ENCODE data around the gene DSCAM.
"Not testable (repeated sequence)": the region's sequence is repeated elsewhere in the genome, so short reads cannot be mapped to it uniquely, and the experiment has no call there.

DSCAM gene

DNA sequence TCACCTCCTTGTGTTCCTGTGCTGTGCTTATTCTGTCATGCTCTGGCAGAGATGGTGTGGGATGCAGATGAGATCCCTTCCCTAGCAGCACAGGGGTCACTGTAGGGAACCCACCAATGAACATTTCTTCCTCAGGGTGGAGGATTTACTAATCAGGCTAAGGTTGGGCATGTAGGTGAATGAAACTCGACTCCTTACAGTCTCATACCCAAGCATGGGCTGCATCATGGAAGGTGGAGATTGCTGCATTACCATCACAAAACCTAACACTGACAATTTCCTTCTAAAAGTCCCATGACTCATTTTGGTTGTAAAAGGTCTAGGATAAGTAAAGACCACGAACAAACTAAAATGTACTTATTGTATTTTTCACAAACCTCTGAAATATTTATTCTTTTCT lies 399.9 kb downstream of the DSCAM start:
- no peak for DNase-seq

DNA sequence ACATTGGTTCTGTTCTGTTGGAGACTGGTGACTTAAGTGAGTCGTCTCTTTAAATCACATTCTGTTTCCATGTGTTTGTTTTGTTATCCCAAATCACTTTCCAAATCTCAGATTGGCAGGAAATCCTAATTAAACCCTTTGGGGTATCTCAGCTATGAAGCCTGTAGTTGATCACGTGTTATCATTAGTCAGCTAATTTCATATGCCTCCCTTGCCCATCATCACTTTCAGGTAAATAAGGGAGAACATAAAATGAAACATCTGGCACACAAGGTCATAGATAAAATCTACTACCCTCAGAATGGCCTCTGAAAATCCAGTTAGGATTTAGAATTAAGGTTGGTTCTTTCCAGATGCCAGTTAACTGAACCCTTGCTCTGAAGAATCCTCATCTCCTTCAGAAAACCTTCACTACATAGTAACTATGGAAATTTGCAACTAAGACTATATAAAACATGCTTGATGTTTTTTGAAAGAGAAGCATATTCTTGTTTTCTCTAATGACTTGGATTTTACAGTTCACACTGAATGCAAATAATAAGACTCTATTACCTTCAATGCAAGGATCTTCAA lies 401.5 kb downstream of the DSCAM start:
- no peak for DNase-seq

DNA sequence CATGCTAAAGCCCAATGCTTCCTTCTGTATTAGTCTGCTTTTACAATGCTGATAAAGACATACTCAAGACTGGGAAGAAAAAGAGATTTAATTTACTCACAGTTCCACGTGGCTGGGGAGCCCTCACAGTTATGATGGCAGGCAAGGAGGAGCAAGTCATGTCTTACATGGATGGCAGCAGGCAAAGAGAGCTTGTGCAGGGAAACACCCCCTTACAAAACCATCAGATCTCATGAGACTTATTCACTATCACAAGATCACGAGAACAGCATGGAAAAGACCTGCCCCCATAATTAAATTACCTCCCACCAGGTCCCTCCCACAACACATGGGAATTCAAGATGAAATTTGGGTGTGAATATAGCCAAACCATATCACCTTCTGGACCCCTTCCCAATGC lies 407.4 kb downstream of the DSCAM start:
- not testable (repeated sequence) for DNase-seq

GRCh38 chr21:40438616-40439015 lies 408.3 kb downstream of the DSCAM start:
- DNase-seq, result no peak

DNA sequence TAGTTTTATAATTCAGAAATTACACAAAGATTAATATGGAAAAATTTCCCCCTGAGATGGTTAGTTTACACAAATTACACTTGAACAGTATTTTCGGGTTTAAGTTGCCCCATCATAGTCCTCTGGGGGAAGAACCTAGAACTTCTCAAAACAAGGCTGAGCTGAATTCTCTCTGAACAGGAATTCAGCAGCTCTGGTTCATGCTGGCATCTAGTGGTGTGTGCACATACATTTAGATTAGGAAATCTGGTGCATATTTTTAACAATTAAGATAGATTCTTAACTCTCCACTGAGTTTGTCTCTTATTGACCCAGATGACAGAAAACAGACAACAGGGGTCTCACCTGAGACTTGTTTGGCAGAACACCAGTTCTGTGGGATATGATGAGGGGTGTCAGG lies 410.7 kb downstream of the DSCAM start:
- no peak for DNase-seq

- no peak for DNase-seq
Observed at GRCh38 chr21:40433538-40433937, 413.4 kb downstream of the DSCAM start.

- DNase-seq, result no peak
Observed at GRCh38 chr21:40425981-40426380, 421.0 kb downstream of the DSCAM start.

DNA sequence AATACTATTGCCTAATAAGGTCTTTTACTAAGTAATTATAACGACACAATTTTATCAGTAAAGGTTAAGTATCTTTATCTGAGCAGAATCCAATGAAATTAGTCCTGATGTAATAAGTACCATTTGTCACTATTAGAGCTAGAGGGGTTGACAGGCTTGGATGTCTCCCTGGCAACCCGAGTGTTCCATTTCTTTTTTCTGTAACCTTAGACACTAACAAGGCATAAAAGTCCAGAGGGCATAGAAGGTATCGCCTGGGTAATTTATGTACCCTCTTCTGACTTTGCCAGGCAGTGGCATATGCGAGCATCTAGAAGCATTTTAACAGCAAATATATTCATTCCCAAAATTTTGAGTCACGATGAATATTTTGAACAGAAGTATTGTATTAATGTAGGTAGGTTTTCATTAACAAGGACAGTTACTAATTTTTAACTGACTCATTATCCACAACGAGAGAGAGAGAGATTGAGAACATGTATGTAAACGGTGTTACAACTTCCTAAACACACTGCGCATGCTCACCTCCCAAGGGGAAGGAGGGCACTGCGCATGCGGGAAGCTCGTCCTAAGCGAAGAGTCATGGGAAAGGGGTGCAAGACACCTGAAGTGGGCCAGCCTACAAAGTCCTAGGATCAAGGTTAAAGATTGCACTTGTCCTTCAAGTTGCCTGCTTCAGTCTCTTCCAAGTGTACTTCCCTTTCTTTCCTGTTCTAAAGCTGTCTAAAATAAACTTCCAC lies 423.9 kb downstream of the DSCAM start:
- DNase-seq, result no peak

DNA sequence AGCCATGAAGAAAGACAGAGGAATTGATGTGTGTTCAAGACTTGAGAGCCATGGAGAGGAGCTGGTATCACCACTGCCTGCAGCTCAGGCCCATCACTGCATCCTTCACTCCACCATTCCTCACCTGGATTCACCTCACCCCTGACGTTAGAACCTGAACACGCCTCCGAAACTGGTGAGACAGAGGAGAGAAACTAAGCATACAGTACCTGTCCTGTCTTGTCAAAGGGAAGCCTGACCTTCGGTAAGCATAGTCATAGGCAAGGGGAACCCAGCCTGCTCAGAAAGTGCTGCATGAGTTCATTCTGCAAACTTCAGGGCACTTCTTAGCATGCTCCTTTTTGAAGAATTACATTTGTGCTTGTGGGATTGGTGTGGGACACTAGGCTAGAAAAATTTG lies 425.8 kb downstream of the DSCAM start:
- no peak for DNase-seq

DNA sequence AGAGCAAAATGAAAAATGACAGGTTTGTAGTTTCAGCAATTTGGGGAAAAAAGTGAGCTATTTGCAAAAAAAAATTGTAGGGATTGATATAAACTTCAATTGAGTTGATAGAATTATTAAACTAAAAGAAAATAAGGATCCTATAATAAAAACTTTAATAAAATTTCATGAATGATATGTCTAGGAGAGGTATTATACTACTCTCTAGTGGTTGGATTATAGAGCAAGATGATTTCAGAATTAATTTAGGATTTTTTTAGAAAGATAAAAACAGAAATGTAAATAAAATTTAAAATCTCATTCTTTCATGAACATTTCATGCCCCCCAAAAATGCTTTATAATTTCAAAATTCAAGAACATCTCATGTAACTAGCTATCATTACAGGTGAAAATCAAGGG lies 430.4 kb downstream of the DSCAM start:
- no peak for DNase-seq

DNA sequence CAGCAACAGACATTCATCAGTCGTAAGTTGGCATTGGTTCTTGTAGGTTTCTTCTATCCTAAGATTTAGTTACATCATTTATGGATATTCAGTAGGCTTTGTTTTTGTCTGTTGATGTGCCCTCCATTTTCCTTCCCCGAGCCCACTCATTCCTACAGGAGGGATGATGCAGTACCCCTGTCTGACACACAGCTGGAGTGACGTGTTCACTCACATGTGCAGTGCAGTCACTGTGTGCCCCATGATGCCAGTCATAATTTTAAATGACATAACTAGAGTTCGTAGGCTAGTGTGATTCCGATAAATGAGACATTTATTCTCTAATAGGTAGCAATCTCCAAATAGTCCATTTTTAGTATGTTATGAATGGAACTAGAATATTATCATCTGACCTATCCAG lies 438.4 kb downstream of the DSCAM start:
- DNase-seq, result no peak

- no peak for DNase-seq
Observed at GRCh38 chr21:40404396-40404800, 442.6 kb downstream of the DSCAM start.

DNA sequence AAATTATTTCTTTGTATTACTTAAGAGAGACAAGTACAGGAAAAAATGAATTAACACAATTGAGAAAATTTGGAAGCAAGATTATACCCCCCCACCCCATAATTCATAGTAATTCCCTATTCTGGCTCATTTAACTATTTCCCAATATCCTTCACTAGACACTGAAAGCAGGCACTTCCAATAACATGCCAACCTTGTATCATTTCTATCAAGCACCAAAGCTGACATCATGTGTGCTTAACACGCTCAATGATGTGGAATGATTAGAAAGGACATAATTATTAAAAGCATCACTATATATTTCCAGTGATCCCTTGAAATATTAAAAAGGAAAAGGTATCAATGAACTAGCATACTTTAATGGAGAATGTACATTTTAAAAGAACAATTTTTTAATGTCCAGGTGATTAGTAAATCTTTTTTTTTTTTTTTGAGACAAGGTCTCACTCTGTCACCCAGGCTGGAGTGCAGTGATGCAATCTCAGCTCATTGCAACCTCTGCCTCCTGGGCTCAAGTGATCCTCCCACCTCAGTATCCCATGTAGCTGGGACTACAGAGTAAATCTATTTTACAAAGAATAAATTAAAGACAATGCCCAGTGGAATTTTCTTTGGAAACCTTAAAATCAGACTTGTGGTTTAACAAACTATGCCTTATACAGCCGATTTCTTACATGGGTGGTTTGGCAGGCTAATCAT lies 443.9 kb downstream of the DSCAM start:
- DNase-seq, result no peak

- no peak for DNase-seq
Observed at GRCh38 chr21:40395732-40396131, 451.2 kb downstream of the DSCAM start.

- no peak for DNase-seq
Observed at GRCh38 chr21:40393066-40393465, 453.9 kb downstream of the DSCAM start.

- DNase-seq, result no peak
Observed at GRCh38 chr21:40388046-40388445, 458.9 kb downstream of the DSCAM start.

GRCh38 chr21:40386981-40387747 lies 459.8 kb downstream of the DSCAM start:
- no peak for DNase-seq

GRCh38 chr21:40386294-40386911 lies 460.6 kb downstream of the DSCAM start:
- DNase-seq, result peak; percentile 17

DNA sequence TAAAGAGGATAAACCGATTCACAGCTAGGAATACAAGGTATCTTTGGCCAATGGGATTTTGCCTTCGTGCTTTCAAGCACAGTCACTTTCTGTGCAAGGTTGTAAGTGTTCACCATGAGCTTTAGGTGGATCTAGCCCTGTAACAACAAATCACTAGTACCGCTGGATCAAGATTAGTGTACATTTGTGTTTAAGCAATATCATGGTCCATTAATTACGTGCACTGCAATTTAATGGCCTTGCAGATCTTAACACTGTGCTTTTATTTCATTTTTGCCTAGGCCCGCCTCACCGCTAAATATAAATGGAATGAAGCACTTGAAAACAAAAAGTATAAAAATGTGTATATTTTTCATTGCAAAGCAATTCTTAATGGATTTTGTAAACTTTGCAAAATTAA lies 461.1 kb downstream of the DSCAM start:
- no peak for DNase-seq

- no peak for DNase-seq
Observed at GRCh38 chr21:40383951-40384350, 463.0 kb downstream of the DSCAM start.

DNA sequence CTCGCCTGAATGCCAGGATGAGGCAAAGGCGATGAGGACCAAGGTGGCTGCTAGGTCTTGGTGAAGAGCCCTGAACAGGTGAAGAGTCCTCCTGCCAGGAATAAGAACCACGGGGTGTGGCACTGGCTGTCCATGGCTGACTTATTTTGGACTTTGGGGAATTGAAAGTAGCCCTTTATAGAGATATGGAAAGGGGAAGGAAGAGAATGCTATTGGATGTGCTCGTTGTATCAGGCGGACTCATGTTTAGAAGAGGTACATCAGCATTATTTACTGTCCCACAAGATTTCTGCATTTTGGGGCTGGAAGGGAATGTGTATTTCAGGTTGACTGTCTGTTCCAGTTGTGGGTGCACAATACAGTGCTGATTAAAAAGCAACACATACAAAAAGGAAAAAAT lies 465.8 kb downstream of the DSCAM start:
- no peak for DNase-seq

- DNase-seq, result no peak
Observed at GRCh38 chr21:40379881-40380810, 466.8 kb downstream of the DSCAM start.

Data from fibroblast of skin of back (primary cell).